Stimulated activated naive CD8-positive, alpha-beta T cell treated with anti-CD3 and anti-CD28 coated beads, Interleukin-15, Interleukin-2, amounts not matched to agents 100 ng/mL and 50 ng/mL, for 24 hours (primary cell): ENCODE data around the gene SAMD4A.

ENCODE experiments used
- H3K27ac Mint-ChIP-seq: one replicate; pipeline ENCODE4 v1.8.0; 2021; ENCODE audit warnings: mild to moderate bottlenecking, mixed read lengths
- H3K27me3 Mint-ChIP-seq: one replicate; pipeline ENCODE4 v1.8.0; 2021; ENCODE audit warnings: mixed read lengths
- H3K36me3 Mint-ChIP-seq: one replicate; pipeline ENCODE4 v1.8.0; 2021; ENCODE audit warnings: low read depth, mixed read lengths
- H3K4me1 Mint-ChIP-seq: one replicate; pipeline ENCODE4 v1.8.0; 2021; ENCODE audit warnings: low read depth, mixed read lengths
- H3K4me3 Mint-ChIP-seq: one replicate; pipeline ENCODE4 v1.8.0; 2021; ENCODE audit warnings: mild to moderate bottlenecking, mixed read lengths
- H3K9me3 Mint-ChIP-seq: one replicate; pipeline ENCODE4 v1.8.0; 2021; ENCODE audit warnings: mixed read lengths

The SAMD4A gene

DNA sequence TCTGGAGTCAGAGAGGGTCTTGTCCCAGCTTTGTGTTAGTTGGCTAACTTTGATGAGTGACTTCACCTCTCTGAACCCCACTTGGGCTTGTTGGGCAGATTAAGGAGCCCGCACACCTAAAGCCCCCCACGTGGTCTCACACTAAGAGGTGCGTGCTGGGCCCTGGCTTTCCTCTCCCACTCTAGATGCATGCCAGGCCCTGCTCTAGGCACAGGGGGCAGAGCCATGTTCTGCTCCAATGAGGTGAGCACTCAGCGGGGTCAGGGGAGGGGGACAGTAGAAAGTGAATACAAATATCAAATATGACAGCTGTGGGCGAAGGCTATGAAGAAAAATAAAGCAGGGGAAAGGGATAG is 216.7 kb downstream of the SAMD4A start:
- Mint-ChIP-seq H3K9me3 (no peaks in the 10 kb centered on the region), H3K36me3 (no peaks in the 10 kb centered on the region), H3K27me3 (peaks cover 4% of the 10 kb centered on the region), H3K27ac (no peak overlapping the region), H3K4me1 (peaks cover 11% of the 10 kb centered on the region), H3K4me3 (no peak overlapping the region)

DNA sequence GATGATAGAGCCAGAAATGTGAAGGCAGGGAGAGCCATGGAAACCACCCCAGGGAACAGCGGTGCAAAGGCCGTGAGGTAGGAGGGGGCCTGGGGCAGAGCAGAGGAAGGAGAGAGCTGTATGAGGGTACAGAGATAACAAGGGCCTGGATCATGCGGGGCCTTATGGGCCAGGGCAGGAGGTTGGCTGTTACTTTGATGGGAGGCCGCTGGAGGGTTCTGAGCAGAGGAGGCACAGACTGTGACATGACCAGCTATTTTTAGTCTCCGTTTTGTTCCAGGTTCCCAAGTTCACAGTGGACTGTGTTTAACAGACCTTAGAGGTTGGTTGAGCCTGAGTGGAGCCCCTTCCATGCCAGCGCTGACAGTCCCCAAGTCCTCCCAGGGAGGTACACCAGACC is 217.1 kb downstream of the SAMD4A start:
- Mint-ChIP-seq H3K4me3 (no peak overlapping the region), H3K36me3 (no peaks in the 10 kb centered on the region), H3K4me1 (peaks cover 11% of the 10 kb centered on the region), H3K27me3 (peaks cover 4% of the 10 kb centered on the region), H3K27ac (no peak overlapping the region), H3K9me3 (no peaks in the 10 kb centered on the region)

DNA sequence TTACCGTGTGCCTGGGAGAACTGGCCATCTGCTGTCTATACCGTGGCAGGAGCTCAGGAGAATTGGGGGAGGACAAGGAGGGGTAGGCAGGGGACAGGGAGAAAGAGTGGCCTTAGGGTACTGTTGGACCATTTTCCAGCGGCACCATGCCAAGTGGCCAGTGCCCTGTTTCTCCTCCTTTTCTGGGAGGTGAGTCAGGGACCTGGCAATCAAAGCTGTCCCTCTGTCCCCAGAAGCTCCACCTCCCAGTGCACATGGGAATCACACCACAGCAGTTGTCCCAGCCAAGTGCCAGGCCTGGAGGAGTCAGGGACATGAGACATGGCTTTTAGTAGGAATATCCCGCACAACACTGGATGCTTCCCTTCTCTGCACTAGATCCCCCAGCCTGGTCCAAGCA is 217.7 kb downstream of the SAMD4A start:
- Mint-ChIP-seq H3K9me3 (no peaks in the 10 kb centered on the region), H3K4me3 (no peak overlapping the region), H3K27me3 (peaks cover 4% of the 10 kb centered on the region), H3K36me3 (no peaks in the 10 kb centered on the region), H3K27ac (no peak overlapping the region), H3K4me1 (peaks cover 11% of the 10 kb centered on the region)

DNA sequence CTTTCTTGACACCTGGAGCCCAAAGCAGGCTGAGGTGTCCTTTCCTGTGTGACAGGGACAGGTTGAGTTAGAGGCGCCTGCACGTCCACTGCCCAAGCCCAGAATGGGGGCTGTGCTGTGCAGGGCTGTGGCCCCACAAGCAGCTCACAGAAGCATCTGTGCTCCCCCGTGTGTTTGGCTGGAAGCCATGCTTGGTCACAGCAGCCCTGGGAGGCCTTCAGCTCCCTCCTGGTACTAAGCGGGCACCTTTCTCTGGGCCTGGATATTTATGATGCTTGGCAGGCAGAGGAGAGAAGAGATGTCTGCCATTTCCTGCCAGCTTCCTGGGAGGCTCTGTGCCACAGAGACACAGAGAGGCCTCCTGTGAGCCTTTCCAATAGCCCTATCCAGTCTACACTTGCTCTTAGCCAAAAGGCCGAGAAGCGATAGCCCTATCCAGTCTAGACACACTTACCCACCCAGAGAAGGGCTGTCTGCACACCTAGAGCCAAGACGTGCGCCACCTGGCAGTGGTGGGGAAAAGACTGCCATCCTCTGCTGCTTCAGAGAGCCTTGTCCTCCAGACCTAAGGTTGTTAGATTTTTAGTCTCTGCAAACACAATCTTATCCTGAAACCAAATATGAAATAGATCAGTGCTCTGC is 218.3 kb downstream of the SAMD4A start:
- Mint-ChIP-seq H3K4me1 (peaks cover 11% of the 10 kb centered on the region), H3K4me3 (no peak overlapping the region), H3K36me3 (peaks cover 2% of the 10 kb centered on the region), H3K27ac (no peak overlapping the region), H3K9me3 (no peaks in the 10 kb centered on the region), H3K27me3 (peaks cover 1% of the 10 kb centered on the region)

DNA sequence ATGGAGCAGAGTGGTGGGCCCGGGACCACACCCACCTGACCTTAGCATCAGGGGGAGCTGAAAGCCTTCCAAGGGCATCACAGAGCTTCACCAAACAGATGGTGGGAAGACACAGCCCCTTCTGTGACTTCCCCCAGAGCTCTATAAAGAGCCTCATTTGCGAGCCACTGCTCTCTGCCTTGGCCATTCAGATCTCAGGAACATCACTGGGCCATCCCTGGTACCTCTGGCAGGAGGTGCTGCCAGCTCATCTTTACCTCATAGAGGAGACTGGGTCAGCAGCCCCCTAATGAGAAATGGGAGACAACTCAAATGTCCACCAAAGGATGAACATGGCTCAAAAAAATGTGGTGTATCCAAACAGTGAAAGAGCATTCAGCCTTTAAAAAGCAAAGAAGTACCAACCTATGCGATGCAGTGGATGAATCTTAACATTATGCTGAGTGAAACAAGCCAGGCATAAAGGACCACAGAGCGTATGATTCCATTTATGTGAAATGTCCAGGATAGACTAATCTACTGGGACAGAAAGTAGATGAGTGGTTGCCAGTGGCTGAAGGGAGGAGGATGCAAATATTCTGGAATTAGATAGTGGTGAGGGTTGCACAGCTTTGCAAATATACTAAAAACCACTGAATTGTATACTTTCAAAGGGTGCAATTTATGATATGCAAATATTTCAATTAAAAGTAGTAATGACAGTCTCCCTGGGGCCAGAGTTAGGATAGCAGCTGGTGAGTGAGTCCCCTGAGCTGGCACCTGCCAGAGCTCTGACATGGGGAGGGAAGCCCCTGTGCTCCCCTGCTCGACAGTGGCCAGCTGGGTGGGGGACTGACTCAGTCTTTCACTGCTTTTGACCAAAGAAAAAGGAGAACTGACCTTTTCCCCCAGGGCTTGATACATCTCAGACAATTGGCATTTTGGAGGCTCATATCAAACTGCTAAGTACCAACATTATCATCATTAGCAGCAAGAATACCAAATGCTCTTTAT is 219.1 kb downstream of the SAMD4A start:
- peaks cover 11% of the 10 kb centered on the region for H3K4me1 Mint-ChIP-seq
- no peak overlapping the region for H3K27ac Mint-ChIP-seq
- no peaks in the 10 kb centered on the region for H3K9me3 Mint-ChIP-seq
- no peaks in the 10 kb centered on the region for H3K27me3 Mint-ChIP-seq
- peaks cover 5% of the 10 kb centered on the region for H3K36me3 Mint-ChIP-seq
- no peak overlapping the region for H3K4me3 Mint-ChIP-seq

DNA sequence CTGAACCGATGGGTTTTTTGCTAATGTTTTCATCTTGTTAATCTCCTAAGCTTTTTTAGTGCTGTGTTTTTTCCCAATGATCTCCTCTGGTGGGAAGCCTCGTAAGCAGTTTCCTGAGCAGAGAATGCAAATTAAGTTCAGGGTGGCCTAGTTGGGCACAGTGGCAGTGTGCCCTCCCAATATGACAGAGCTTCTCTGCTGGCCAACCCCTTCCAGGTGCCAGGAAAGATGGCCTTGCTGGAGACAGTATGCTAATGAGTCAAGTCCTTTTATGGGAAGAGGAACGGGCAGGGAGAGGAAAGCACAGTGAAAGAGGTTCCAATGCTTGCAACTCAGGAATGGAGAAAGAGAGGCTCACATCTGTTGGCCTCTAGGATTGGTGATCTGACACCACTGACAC is 219.9 kb downstream of the SAMD4A start:
- peaks cover 5% of the 10 kb centered on the region for H3K36me3 Mint-ChIP-seq
- H3K9me3 Mint-ChIP-seq, result no peaks in the 10 kb centered on the region
- H3K27me3 Mint-ChIP-seq, result no peaks in the 10 kb centered on the region
- no peak overlapping the region for H3K4me3 Mint-ChIP-seq
- H3K27ac Mint-ChIP-seq, result no peak overlapping the region
- H3K4me1 Mint-ChIP-seq, result peaks cover 11% of the 10 kb centered on the region

DNA sequence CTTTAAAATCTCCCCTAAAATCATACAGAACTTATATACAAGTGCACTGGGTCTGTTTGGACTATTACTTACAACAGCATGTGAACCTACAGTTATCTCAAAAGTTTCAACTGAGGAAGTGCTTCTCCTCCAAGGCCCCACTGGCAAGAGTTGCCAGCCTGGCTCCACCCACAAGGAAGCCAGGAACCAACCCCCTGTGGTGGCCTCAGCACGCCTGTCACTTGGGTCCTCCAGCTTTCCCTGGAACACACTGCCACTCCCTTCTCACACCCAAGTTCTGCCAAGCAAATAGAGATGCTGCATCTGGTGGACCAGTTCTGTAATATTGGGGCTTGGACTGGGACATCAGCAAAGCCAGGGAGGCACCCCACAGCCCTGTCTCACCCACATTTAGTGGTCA is 220.3 kb downstream of the SAMD4A start:
- peaks cover 5% of the 10 kb centered on the region for H3K36me3 Mint-ChIP-seq
- no peak overlapping the region for H3K27ac Mint-ChIP-seq
- no peaks in the 10 kb centered on the region for H3K27me3 Mint-ChIP-seq
- H3K4me1 Mint-ChIP-seq, result peaks cover 10% of the 10 kb centered on the region
- no peaks in the 10 kb centered on the region for H3K9me3 Mint-ChIP-seq
- no peak overlapping the region for H3K4me3 Mint-ChIP-seq

DNA sequence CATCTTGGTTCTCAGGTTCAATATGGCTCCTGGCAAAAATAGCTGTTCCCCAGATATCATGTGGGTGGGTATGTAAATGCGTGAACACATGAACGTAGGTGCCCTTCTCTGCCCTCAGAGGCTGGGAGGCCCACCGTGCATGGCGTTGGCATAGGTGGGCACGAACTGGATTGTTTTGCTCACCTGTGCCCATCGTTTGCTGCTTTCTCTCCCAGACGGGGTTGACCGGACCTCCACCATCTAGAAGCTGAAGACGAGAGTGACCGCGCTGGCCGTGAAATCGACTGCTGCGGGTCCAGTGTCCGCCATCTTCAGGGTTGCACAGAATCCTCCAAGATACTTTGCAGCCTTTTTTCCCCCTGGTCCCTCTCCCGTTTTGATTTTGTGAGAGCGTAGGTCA is 221.8 kb downstream of the SAMD4A start:
- no peaks in the 10 kb centered on the region for H3K4me1 Mint-ChIP-seq
- peaks cover 5% of the 10 kb centered on the region for H3K36me3 Mint-ChIP-seq
- no peaks in the 10 kb centered on the region for H3K9me3 Mint-ChIP-seq
- no peak overlapping the region for H3K4me3 Mint-ChIP-seq
- no peaks in the 10 kb centered on the region for H3K27me3 Mint-ChIP-seq
- no peak overlapping the region for H3K27ac Mint-ChIP-seq

DNA sequence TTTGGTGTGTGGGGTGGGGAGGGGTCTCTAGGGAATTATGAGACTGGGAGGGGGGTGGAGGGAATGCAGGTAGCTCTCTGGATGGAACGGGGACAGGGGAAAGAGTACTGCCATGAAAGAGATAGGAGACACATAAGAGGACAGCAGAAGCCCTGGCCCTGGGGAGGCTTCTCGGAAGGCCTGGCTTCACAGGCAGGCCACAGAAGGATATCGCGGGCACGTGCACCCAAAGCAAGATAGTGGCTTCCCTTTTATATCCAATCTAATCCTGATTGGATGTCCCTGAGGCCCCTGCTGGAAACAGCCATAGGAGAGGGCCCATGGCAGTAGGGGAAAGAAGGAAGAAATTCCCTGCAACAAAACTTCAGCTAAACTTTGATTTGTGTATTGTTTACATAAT is 222.2 kb downstream of the SAMD4A start:
- no peaks in the 10 kb centered on the region for H3K9me3 Mint-ChIP-seq
- no peaks in the 10 kb centered on the region for H3K27me3 Mint-ChIP-seq
- no peaks in the 10 kb centered on the region for H3K4me1 Mint-ChIP-seq
- no peak overlapping the region for H3K4me3 Mint-ChIP-seq
- peaks cover 5% of the 10 kb centered on the region for H3K36me3 Mint-ChIP-seq
- H3K27ac Mint-ChIP-seq, result no peak overlapping the region

DNA sequence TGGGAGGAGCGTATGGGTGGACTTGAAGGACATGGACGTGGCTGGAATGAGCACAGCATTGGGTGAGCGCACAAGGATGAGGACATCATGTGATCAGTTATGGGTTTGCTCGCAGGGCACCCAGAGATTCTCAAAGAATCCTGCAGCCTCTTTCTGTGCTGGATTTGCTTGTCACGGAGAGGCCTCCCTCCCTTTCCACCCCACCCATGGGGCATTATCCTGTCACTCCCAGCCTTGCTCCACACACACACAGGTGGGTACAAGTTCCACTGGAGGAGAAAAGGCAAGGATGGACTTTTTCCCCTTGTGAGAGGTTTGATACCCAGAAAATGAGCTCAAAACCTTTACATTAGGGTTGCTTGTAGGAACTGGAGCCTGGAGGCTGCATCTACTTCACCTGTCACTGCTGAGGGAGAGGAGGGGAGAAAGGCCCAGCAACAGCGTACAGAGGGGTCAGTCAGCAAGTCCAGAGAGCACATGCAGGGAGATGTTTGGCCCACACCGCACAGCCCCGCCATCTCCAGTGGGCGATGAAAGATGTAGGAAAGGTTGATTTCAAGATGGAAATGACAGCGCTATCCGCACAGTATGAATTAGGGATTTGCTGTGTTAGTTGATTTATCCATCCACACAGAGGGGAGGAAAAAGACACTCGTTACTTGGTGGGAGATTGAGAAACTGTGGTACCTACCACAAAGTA is 223.0 kb downstream of the SAMD4A start:
- no peaks in the 10 kb centered on the region for H3K27me3 Mint-ChIP-seq
- H3K9me3 Mint-ChIP-seq, result no peaks in the 10 kb centered on the region
- H3K4me1 Mint-ChIP-seq, result no peaks in the 10 kb centered on the region
- no peak overlapping the region for H3K27ac Mint-ChIP-seq
- peaks cover 5% of the 10 kb centered on the region for H3K36me3 Mint-ChIP-seq
- H3K4me3 Mint-ChIP-seq, result no peak overlapping the region

DNA sequence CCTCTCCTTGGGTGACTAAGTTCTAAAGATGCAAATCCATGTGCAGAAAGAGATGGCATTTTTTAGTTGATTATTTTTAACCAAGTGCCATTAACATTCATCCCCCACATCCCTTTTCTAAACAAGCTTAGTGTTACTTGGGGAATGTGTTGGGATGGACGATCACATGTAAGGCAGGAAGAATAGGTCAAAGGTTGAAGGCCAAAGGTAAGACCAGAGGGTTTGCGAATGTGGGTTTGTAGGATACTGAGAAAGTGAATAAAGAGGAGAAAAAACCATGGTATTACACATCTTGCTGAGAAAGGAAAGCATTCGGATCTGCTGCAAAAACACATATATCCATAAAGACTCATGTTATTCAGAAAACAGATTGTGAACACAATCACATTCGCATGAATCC is 224.1 kb downstream of the SAMD4A start:
- Mint-ChIP-seq H3K9me3 (no peaks in the 10 kb centered on the region), H3K27ac (no peak overlapping the region), H3K27me3 (no peaks in the 10 kb centered on the region), H3K4me3 (no peak overlapping the region), H3K36me3 (peaks cover 5% of the 10 kb centered on the region), H3K4me1 (no peaks in the 10 kb centered on the region)

DNA sequence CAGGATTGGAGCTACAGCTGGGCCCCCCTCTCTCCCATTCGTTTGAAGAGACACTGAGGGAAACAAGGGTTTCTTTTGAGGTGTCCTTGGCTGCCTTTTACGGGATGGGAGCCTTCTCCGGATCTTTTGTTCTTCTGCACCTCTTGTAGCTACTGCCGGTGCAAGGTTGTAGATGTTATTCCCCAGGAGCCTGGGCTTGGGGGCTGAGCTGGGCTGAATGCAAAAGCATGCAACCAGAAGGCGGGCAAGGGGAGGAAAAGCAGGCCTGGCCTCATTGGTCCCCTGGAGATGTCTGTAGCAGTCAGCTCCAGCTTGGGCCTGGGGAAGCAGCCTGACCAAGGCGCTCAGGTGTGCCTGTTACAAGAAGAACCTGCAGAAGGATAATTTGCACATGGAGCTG is 225.4 kb downstream of the SAMD4A start:
- Mint-ChIP-seq H3K27me3 (no peaks in the 10 kb centered on the region), H3K36me3 (peaks cover 5% of the 10 kb centered on the region), H3K9me3 (no peaks in the 10 kb centered on the region), H3K27ac (no peak overlapping the region), H3K4me3 (no peak overlapping the region), H3K4me1 (no peaks in the 10 kb centered on the region)

DNA sequence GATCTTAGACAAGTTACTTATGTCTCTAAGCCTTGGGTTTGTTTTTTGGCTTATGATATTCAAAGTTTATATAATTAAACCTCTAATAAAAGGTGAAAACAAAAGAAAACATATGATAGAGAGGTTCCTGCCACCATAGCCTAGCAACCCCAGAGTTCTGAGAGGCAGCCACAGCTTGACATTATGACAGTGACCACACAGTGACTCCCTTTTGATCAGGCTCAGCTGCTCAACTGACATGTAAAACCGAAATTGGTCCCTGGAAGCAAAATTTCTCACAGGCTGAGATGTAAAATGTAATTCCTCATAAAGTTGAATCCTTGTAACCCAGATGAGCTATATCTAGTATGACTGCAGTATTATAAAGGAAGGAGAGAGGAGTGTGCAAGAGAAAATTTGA is 227.2 kb downstream of the SAMD4A start:
- peaks cover 5% of the 10 kb centered on the region for H3K36me3 Mint-ChIP-seq

DNA sequence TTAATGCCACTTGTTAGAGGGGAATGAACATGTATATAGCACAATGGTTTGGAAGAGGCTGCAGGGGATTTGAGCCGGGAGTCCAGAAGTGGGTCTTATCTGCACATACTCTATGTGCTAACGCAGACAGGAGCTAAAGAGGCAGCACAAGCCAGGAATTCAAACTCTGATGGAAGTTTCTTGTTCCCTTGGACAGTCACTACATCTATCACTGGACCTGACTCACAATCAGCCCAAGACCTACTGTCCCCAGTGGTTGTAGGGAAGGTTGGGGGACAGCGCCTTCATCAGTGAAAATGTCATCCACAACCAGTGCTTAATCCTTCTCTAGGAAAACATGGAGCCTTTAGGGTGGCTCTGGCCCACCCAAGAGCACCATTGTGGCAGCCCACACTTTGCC is 227.9 kb downstream of the SAMD4A start:
- no peaks in the 10 kb centered on the region for H3K9me3 Mint-ChIP-seq
- no peaks in the 10 kb centered on the region for H3K4me1 Mint-ChIP-seq
- no peak overlapping the region for H3K27ac Mint-ChIP-seq
- no peak overlapping the region for H3K4me3 Mint-ChIP-seq
- H3K27me3 Mint-ChIP-seq, result peaks cover 2% of the 10 kb centered on the region
- peaks cover 5% of the 10 kb centered on the region for H3K36me3 Mint-ChIP-seq

More for the DNA sequence above, 227.2 kb downstream of the SAMD4A start:
- Mint-ChIP-seq H3K27ac (no peak overlapping the region), H3K4me1 (no peaks in the 10 kb centered on the region), H3K9me3 (no peaks in the 10 kb centered on the region), H3K27me3 (no peaks in the 10 kb centered on the region), H3K4me3 (no peak overlapping the region)

DNA sequence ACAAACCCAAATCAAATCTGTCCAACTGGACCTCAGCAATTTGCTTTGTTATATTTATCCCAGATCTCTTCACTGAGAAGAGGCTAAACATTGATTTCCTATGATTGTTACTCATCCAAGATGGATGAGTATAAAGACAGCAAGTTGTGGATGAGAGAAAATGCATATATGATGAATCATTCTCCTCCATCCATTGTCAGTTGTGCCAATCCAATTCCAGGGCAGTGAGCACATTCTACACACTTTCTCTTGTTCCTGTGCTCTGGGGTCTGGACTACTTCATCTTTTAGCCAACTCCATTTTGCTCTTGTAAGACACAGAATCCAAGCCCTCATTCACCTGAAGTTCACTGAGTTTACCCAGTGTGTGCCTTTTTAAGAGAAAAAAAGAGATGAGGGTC is 230.0 kb downstream of the SAMD4A start:
- H3K27ac Mint-ChIP-seq, result no peak overlapping the region
- H3K36me3 Mint-ChIP-seq, result no peaks in the 10 kb centered on the region
- peaks cover 21% of the 10 kb centered on the region for H3K27me3 Mint-ChIP-seq
- no peaks in the 10 kb centered on the region for H3K9me3 Mint-ChIP-seq
- H3K4me3 Mint-ChIP-seq, result no peak overlapping the region
- no peaks in the 10 kb centered on the region for H3K4me1 Mint-ChIP-seq
